Measurements from ENCODE around the gene DPT.

DNA sequence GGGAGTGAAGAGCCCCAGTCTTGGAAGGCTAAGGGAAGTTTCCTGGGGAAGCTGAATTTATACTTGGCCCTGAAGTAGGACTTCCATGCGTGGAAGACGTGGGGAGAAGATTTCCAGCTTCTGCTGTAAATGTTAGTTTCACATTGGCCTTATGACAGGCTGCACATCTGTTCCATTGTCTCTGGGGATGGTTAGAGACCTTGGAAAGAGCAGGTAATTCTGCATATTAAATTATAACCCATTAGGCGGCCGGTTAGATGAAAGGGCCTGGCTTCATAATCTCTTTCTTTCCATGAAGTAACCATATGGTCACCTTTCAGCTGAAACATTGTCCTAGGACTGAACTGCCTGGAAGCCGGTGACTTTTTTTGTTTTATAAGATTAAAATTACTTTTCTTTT lies 37.5 kb downstream of the DPT start:
- TF ChIP-seq, protein P1, sequence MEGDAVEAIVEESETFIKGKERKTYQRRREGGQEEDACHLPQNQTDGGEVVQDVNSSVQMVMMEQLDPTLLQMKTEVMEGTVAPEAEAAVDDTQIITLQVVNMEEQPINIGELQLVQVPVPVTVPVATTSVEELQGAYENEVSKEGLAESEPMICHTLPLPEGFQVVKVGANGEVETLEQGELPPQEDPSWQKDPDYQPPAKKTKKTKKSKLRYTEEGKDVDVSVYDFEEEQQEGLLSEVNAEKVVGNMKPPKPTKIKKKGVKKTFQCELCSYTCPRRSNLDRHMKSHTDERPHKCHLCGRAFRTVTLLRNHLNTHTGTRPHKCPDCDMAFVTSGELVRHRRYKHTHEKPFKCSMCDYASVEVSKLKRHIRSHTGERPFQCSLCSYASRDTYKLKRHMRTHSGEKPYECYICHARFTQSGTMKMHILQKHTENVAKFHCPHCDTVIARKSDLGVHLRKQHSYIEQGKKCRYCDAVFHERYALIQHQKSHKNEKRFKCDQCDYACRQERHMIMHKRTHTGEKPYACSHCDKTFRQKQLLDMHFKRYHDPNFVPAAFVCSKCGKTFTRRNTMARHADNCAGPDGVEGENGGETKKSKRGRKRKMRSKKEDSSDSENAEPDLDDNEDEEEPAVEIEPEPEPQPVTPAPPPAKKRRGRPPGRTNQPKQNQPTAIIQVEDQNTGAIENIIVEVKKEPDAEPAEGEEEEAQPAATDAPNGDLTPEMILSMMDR (IDR thresholded peaks at IDR 0.05) = no peak
- no peak for TF ChIP-seq POLR2A (IDR thresholded peaks at IDR 0.05)
